Astrocyte of the spinal cord (primary cell): ENCODE data around the gene TNP1.
A peak's percentile ranks its signal among the peaks of the same experiment; 100 is the strongest.

Source experiments
- DNase-seq: peaks from one replicate; pipeline ENCODE4 v3.0.0; 2011; ENCODE audit warnings: low read depth, low spot score
- H3K4me3 ChIP-seq: 2 replicates; pipeline ENCODE4 v1.5.1; 2011; ENCODE audit warnings: low read depth, mild to moderate bottlenecking, low read length, moderate library complexity
- in situ Hi-C: cut with HindIII; loops from 2 replicates; pipeline ENCODE4 v1.10.0; 2017; ENCODE audit warnings: low sequenced_read_pairs
- TF ChIP-seq, protein P1 (sequence below): IDR thresholded peaks from 2 replicates; pipeline ENCODE4 v1.5.1; 2012; ENCODE audit warnings: low read depth, mild to moderate bottlenecking, low read length, inconsistent platforms

TNP1 gene

DNA sequence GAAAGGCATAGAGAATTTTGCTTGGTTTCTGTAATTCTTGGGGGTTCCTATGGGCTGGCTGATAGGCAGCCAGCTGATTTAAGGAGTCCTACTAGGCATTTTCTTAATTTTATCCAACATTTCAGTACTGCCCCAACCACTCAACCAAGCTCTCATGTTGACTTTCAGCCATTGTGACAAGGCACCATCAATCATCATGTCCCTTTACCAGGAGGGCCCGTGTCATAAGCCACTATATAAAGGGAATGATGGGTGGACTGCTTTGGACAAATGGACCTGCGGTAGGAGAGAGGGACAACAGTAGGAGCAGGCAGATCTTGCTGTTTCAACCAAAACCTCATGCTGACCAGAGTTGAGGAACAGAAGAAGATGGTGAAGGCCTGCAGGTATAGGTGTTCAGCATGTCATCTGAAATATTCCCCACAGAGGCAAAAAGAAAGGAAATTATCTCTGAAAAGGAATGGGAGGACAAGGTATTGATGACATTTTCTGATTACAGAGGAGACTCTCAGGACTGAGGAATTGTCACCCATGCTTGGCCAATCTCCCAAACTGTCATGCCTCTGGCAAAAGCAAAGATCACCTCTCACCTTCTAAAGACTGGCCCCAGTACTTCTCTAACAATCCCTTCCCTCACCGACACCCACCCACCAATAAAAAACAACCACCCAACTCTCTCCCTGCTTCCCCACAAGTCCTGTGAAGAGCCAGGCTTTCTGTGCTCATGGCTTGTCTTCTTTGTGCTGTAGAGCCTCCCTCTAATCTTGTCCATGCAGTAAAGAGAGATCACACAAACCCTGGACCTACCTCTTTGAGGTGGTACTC is 10.9 kb upstream of the TNP1 start:
- in situ Hi-C loops: no loop called here
- no peak for DNase-seq
- TF ChIP-seq, protein P1, sequence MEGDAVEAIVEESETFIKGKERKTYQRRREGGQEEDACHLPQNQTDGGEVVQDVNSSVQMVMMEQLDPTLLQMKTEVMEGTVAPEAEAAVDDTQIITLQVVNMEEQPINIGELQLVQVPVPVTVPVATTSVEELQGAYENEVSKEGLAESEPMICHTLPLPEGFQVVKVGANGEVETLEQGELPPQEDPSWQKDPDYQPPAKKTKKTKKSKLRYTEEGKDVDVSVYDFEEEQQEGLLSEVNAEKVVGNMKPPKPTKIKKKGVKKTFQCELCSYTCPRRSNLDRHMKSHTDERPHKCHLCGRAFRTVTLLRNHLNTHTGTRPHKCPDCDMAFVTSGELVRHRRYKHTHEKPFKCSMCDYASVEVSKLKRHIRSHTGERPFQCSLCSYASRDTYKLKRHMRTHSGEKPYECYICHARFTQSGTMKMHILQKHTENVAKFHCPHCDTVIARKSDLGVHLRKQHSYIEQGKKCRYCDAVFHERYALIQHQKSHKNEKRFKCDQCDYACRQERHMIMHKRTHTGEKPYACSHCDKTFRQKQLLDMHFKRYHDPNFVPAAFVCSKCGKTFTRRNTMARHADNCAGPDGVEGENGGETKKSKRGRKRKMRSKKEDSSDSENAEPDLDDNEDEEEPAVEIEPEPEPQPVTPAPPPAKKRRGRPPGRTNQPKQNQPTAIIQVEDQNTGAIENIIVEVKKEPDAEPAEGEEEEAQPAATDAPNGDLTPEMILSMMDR: no peak
- H3K4me3 ChIP-seq: no peak overlapping the region

DNA sequence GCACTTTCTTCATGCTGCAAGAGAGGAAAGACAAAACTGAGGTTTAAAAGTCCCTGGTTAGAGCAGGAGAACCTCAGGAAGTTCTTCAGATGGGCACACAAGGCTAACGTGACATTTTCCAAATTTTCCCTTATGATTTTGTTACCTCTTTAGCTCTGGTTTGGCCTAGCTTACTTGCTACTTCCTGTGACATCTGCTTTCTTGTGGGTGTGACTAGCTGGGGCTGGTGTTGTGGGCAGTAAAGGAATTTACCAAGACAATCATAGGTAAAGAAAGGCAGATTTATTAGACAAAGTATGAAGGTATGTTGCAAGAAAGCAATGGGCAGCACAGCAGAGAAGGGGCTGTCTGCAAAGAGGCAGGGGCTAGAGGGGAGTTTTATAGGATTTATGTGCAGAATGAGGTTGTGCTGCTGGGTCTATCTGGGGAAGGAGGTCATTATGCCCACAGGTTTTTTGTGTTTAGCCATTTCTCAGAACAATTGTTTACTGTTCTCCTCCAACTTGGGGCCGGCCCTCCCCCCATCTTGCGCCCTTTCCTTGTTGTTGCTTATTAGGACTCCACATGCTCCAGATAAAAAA is 6.7 kb upstream of the TNP1 start:
- DNase-seq: no peak
- no peak overlapping the region for H3K4me3 ChIP-seq
- in situ Hi-C loops: no loop called here
- TF ChIP-seq, protein P1: no peak

DNA sequence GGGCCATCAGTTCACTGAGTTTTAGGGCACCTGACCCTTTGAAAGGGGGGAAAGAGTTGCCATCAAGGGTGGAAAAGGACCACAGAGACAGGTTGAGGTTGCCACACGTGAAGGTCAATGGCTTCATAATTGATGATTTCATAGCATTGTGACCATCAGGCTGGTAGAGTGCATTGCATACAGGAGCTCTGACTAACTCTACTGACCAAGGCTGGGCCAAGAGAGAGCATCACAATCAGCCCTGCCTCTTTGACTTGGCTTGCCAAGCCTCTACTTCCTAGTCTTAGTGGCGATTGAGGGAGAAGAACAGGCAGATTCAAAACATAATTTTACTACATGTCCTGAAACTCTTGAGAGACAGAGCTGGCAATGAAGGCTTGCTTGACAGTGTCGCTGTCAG is 5.8 kb upstream of the TNP1 start:
- in situ Hi-C loops: no loop called here
- TF ChIP-seq, protein P1: no peak
- DNase-seq: no peak
- H3K4me3 ChIP-seq: no peak overlapping the region

DNA sequence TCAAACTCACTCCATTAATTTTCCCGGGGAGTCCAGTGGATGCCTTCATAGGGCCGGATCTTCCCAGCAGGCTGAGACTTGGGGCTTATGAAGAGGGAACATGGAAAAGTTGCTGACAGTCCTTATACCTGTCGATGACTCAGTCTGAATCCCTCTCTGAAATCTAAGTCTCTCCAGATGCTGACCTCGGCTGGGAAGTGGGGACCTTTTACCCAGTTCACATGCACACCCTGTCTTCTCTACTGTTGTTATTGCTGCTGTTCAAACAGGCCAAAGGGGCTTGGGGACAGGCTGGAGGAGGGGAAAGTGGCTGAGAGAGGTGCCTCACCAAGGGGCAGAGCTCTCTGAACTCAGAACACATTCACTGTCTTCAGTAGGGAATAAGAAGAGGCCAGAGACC is 4.1 kb upstream of the TNP1 start:
- in situ Hi-C loops: no loop called here
- DNase-seq: no peak
- TF ChIP-seq, protein P1: no peak

DNA sequence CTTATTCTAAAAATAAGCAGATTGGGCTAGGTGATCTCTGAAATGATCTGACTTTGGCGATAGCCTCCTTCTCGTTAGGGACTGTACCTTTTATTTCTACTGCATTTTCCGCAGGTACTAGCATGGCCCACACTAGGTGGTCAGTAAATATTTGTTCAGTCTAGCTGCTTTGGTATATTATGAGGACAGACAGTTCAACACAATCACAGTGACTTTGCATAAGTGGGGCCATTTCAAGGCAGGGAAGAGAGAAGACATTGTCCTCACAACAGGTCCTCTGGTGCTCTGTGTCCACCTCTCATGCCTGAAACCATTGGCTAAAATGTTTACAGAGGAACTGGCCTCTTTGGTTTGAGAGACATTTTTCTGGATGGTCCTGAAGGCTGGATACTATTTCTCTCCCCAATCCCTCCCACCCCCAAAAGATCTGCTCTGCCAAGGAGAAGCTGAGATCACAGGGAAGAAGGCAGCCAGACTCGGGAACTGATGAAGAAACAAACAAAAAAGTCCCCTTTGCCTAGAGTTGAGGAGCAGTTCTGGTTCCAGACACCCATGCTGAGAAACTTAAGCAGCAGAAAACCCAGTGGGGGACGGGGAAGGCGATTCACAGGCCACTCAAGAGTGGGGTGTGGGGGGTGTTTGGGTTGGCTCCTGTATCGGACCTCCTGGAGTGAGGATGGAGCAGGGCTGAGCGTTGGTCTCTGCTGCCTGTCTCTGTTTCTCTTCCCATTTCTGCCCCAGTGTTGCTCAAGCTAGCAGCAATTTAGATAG is 2.9 kb upstream of the TNP1 start:
- peak; percentile 56 for DNase-seq
- in situ Hi-C loops: no loop called here
- TF ChIP-seq, protein P1: no peak
- H3K4me3 ChIP-seq: no peak overlapping the region

More for the DNA sequence above, 4.1 kb upstream of the TNP1 start:
- H3K4me3 ChIP-seq: no peak overlapping the region

DNA sequence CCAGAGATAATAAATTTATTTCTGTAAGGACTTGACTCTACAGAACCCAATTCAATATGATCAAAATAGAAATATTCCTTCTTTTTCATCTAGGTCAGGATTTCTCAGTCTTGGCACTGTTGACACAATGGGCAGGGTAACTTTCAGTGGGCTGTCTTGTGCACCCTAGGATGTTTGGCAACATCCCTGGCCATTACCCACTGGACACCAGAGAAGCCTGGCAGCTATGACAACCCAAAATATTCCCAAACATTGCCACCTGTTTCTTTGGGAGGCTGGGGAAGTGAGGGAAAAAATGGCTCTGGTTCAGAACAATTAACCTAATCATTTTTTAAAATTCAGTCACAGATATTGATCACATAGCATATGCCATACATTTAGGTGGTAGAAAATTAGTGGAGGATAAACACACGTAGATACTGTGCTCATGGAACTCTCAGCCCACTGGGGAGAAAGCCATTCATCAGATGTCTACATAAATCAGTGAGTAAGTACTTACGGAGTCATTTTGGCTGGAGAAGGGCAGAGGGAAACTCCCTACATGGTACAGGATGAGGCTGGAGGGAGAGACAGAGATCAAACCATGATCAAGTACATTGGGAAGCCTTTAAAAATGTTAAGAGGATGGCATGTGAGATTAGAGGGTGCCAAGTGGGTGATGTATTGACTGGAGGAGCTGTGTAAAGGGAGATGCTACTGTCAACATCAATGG is 718 bp upstream of the TNP1 start:
- TF ChIP-seq, protein P1: no peak

More for the DNA sequence above, 718 bp upstream of the TNP1 start:
- no peak for DNase-seq
- in situ Hi-C loops: no loop called here
- no peak overlapping the region for H3K4me3 ChIP-seq
